Measurements from ENCODE around the gene ZNRD2. TPM values are rescaled to one million over a fixed set of nuclear protein-coding genes. Genes with fewer than 3 reads are reported as not detected.

The ZNRD2 gene
- total and polyA plus RNA-seq, 2 of the 8 experiments (the other 6 are each of a cell fraction or from before 2014, with no cell fraction given) = 53.4 to 125 TPM

DNA sequence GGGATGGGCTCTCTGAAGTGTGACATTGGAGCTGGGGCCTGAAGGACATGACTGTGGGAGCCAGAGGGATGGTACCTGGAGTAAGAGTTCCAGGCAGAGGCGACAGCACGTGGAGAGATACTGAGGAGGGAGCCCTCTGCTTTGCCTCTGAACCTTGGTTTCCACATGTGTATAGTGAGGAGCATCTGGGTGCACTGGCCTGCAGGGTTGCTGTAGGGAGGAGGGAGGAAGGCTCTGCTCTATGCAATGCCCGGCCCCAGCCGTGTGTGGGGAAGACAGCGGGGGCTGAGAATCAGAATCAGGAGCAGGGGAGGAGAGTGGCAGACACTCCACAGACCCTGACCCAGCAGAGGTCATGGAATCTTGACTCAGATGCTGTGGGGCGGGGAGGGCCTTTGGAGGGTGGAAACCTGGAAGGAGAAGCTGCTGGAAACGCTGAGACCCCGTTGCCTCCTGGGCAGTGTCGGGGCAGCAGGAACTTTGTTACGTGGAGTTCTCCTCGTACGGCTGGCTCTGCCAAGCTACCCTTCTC, 41.4 kb upstream of the ZNRD2 start:
- no peak for FAIRE-seq
- POLR2A ChIA-PET (ENCODE audit: partially characterized antibody) = interaction anchor here (0.6 to 7.7 kb wide), 9 partner anchors 11 to 1869 kb away, joined by 3 to 62 read pairs (median 6); partner anchors contain the start of genes EHBP1L1 and PCNX3
- no peak overlapping the region for H3K56ac ChIP-seq (replicated peaks; ENCODE audit: insufficient read length, low read depth, low read length)

More for the DNA sequence above, 41.4 kb upstream of the ZNRD2 start:
- H3K4me1 ChIP-seq (replicated peaks in 1 of 4; ENCODE audit: control insufficient read depth in 3 of 4, insufficient read depth in 4 of 4, low read length in 3 of 4) = peaks cover 0 to 13% (median 8%) of the 10 kb centered on the region in 4 experiments; a peak in 5 of 7 replicates
- H3K4me3 ChIP-seq (ENCODE audit: extremely low read depth in 1 of 4, insufficient read depth in 2 of 4, low read depth in 3 of 4, low read length in 4 of 4) = no peak overlapping the region
- no peak overlapping the region for H3K23ac ChIP-seq (ENCODE audit: insufficient read length)
- peaks cover 0 to 3% of the 10 kb centered on the region in 2 experiments; a peak in 1 of 4 replicates for H3K79me2 ChIP-seq (ENCODE audit: control insufficient read depth in 1 of 2, insufficient read depth in 2 of 2, low read length in 2 of 2)
- H2AK5ac ChIP-seq (ENCODE audit: low read depth, low read length) = no peak overlapping the region
- H3K27me3 ChIP-seq (replicated peaks in 1 of 4; ENCODE audit: control insufficient read depth in 3 of 4, extremely low read depth in 1 of 4, insufficient read depth in 3 of 4, low read length in 3 of 4) = peaks cover 0 to 4% (median 0%) of the 10 kb centered on the region in 4 experiments; a peak in 2 of 7 replicates
- no peaks in the 10 kb centered on the region for H3K9me3 ChIP-seq (ENCODE audit: insufficient read depth in 2 of 2, low read depth in 1 of 2, low read length in 1 of 2)
- H3K36me3 ChIP-seq (ENCODE audit: control insufficient read depth in 2 of 4, insufficient read depth in 4 of 4, low read length in 3 of 4) = peaks cover 2 to 24% (median 16%) of the 10 kb centered on the region in 4 experiments
- no peak overlapping the region for H3K27ac ChIP-seq (ENCODE audit: low read depth, low read length)
- no peaks in the 10 kb centered on the region; the same call in 1 of the 2 replicates for H3K79me1 ChIP-seq (ENCODE audit: low read depth, low read length)
- H4K8ac ChIP-seq (ENCODE audit: extremely low read depth, insufficient read depth, low read length) = no peak overlapping the region
- no peak overlapping the region; a peak in 1 of 7 replicates for H3K9ac ChIP-seq (replicated peaks in 1 of 4; ENCODE audit: extremely low read depth in 1 of 4, low read depth in 3 of 4, low read length in 3 of 4)
- no peak overlapping the region for H3K14ac ChIP-seq (ENCODE audit: insufficient read length)
- no peak overlapping the region for H3K4ac ChIP-seq (replicated peaks; ENCODE audit: insufficient read length, low read depth, low read length)
- 87% methylated on average over 12 of the region's 12 CpGs; no CpG with 5 or more reads in 1 of the 2 experiments for WGBS, 2 experiments (ENCODE audit: extremely low coverage in 1 of 2, insufficient coverage in 1 of 2, insufficient read length in 1 of 2, insufficient replicate concordance in 2 of 2, low coverage in 1 of 2, low lambda C conversion rate in 2 of 2, missing lambda C conversion rate in 1 of 2)
- H3K18ac ChIP-seq (ENCODE audit: extremely low read depth, low read length) = no peak overlapping the region
- no peak overlapping the region for H2BK120ac ChIP-seq (replicated peaks; ENCODE audit: low read depth, low read length)
- no peak for TF ChIP-seq JUN (IDR thresholded peaks at IDR 0.05; ENCODE audit: low read depth, low read length)
- TF ChIP-seq BRCA1 (IDR thresholded peaks at IDR 0.05; ENCODE audit: low read depth, low read length) = no peak
- CTCF ChIA-PET (ENCODE audit: partially characterized antibody) = interaction anchor here (1.0 to 6.1 kb wide), 12 partner anchors 12 to 172 kb away, joined by 3 to 31 read pairs (median 6); partner anchors contain the start of genes FAM89B and ZNRD2
- no peak overlapping the region for H2BK5ac ChIP-seq (ENCODE audit: low read depth, low read length)
- H2BK12ac ChIP-seq (ENCODE audit: low read depth, low read length) = no peak overlapping the region
- no peak overlapping the region for H3K4me2 ChIP-seq (ENCODE audit: insufficient read depth in 1 of 2, low read depth in 2 of 2, low read length in 2 of 2)
- H4K5ac ChIP-seq (ENCODE audit: insufficient read length, low read depth, low read length) = no peak overlapping the region
- H4K91ac ChIP-seq (replicated peaks; ENCODE audit: insufficient read length, low read length) = no peak overlapping the region
- peaks cover 0 to 22% of the 10 kb centered on the region in 2 experiments for H4K20me1 ChIP-seq (replicated peaks in 1 of 2; ENCODE audit: control insufficient read depth in 1 of 2, insufficient read depth in 2 of 2, low read length in 2 of 2)
- DNase-seq (ENCODE audit: low read depth in 1 of 2, low spot score in 2 of 2) = no peak
- H3K23me2 ChIP-seq (ENCODE audit: low read depth, low read length) = peaks cover 13% of the 10 kb centered on the region
- H2BK15ac ChIP-seq (ENCODE audit: low read length) = no peak overlapping the region
- no peak overlapping the region for H2BK20ac ChIP-seq (ENCODE audit: low read length)
- H2AFZ ChIP-seq (ENCODE audit: low read length) = no peak overlapping the region
